ENCODE data around the gene RNF213.

DNA sequence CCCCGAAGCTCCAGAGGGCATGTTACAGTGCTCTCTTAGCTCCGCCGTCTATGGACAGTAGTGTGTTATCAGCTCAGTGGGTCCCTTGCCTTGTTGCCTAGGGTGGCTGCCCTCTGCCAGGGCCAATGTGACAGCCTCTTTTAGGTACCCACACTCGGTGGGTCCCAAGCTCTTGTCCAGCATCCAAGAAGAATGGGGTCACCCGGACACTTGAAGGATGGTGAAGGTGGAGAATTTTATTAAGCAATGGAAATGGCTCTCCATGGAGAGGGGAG, 57.0 kb downstream of the RNF213 start:
- TF ChIP-seq, protein P1, sequence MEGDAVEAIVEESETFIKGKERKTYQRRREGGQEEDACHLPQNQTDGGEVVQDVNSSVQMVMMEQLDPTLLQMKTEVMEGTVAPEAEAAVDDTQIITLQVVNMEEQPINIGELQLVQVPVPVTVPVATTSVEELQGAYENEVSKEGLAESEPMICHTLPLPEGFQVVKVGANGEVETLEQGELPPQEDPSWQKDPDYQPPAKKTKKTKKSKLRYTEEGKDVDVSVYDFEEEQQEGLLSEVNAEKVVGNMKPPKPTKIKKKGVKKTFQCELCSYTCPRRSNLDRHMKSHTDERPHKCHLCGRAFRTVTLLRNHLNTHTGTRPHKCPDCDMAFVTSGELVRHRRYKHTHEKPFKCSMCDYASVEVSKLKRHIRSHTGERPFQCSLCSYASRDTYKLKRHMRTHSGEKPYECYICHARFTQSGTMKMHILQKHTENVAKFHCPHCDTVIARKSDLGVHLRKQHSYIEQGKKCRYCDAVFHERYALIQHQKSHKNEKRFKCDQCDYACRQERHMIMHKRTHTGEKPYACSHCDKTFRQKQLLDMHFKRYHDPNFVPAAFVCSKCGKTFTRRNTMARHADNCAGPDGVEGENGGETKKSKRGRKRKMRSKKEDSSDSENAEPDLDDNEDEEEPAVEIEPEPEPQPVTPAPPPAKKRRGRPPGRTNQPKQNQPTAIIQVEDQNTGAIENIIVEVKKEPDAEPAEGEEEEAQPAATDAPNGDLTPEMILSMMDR (IDR thresholded peaks at IDR 0.05; ENCODE audit: low read length), result no peak
- no peak for TF ChIP-seq EZH2 (IDR thresholded peaks at IDR 0.05; ENCODE audit: borderline replicate concordance, low read length)
